GM12872 (cell line): ENCODE data around the gene ALDH18A1.

ENCODE experiments used
- CTCF ChIP-seq: IDR thresholded peaks from 3 replicates; pipeline ENCODE4 v1.5.1; 2011; ENCODE audit warnings: low read depth, mild to moderate bottlenecking, low read length, moderate library complexity; ENCODE audit not compliant: insufficient read depth

ALDH18A1 gene

GRCh38 chr10:95688648-95689047 lies 32.1 kb upstream of the ALDH18A1 start:
- TF ChIP-seq CTCF = peak; percentile 40; the same call in 2 of the 3 replicates

GRCh38 chr10:95683966-95684365 lies 27.5 kb upstream of the ALDH18A1 start:
- TF ChIP-seq CTCF = no peak

DNA sequence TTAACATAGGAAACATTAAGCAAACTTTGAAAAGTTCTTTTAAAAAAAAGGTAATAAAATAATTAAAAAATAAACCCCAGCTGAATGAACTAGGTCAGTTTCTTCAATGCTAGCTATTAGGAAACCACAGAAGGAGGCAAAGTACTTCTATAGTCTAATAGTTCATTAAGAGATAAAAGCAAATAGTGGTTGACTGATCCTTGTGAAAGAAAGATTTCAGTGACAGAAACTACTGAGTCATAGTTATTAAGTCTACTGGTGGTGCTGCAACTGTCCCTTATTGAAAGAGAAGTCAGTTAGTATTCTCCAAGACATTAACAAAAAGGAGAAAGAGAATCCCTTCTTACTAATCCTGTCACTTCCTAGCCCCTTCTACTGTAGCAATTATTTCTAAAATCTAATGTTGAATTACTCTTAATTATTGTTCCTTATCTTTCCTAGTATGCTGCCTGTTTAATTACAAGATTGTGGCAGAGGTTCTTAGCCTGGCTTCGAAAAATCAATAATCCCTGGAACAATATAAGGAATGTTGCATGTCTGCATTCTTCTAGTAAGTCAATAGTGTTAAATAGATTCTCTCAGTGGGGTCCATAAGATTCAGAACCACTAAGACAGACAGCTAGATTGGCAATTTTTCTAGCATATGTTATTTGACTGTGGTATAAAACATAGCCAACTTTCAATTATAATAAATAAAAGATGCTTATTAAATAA lies 19.0 kb upstream of the ALDH18A1 start:
- no peak for TF ChIP-seq CTCF

GRCh38 chr10:95674643-95675042 lies 18.1 kb upstream of the ALDH18A1 start:
- no peak for TF ChIP-seq CTCF

GRCh38 chr10:95664543-95664942 lies 8.0 kb upstream of the ALDH18A1 start:
- no peak for TF ChIP-seq CTCF

DNA sequence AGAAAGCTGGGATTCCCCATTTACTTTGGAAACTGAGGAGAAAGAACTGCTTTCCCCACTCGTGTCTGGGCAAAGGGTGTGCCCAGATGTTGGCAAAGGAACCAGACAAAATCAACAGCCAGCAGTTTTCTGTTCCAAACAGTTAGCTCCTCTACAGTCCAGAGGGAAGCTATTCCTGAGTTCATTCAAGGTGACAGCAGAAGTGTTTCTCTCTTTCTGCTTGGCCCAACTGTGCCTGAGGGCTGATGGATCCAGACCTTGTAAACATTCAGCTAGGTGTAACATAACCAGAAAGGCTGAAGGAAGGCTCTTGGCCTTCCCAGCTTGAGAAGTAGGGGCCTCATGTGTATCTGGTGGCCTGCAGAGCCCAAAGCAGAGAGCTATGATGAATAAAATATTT lies 7.0 kb upstream of the ALDH18A1 start:
- TF ChIP-seq CTCF = no peak

DNA sequence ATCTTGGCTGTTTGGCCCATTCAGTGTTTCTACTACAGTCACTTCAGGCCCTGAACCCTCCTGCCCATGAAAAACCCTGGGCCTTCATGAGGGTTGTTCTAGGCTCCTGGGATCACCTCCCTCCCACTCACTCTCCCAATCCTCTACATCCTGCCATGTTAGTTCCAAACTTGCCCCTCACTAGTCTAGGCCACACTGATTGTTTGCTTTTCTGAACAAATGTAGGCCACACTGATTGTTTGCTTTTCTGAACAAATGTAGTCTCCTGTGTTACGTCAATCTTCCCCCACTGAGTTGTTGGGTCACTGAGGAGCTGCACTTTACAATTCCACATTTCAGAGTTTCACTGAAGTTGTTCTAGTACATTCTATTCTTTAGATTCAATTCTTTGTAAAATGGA lies 5.3 kb upstream of the ALDH18A1 start:
- no peak for TF ChIP-seq CTCF
